Uterus (tissue), 4 donors: ENCODE data around the gene RPL39. TPM values are rescaled to one million over a fixed set of nuclear protein-coding genes. Genes with fewer than 3 reads are reported as not detected.
"Not testable (repeated sequence)": the region's sequence is repeated elsewhere in the genome, so short reads cannot be mapped to it uniquely, and the experiment has no call there.

ENCODE experiments used
- DNase-seq, 2 donors: peaks; one replicate each; pipeline ENCODE4 v3.0.0-alpha.2; 2019 to 2020
- H3K27ac ChIP-seq, 2 donors: fragments of 200-600 bp; sonication (generic); 1 replicate in 1 of 2; 2 replicates in 1 of 2; pipeline ENCODE4 v1.5.1; 2016 to 2018
- H3K27me3 ChIP-seq, 2 donors: fragments of 200-600 bp; sonication (generic); one replicate each; pipeline ENCODE4 v1.5.1; 2018 to 2019; ENCODE audit warnings: control low read depth in 1 of 2
- H3K36me3 ChIP-seq, 2 donors: fragments of 200-600 bp; sonication (generic); one replicate each; pipeline ENCODE4 v1.5.1; 2019; ENCODE audit warnings: control low read depth in 1 of 2
- H3K4me1 ChIP-seq, 2 donors: fragments of 200-600 bp; sonication (generic); one replicate each; pipeline ENCODE4 v1.5.1; 2018 to 2019; ENCODE audit warnings: control low read depth in 1 of 2
- H3K4me3 ChIP-seq, 2 donors: fragments of 200-600 bp; sonication (generic); 1 replicate in 1 of 2; 2 replicates in 1 of 2; pipeline ENCODE4 v1.5.1; 2018 to 2019; ENCODE audit warnings: mild to moderate bottlenecking in 1 of 2
- H3K9me3 ChIP-seq, 2 donors: fragments of 200-600 bp; sonication (generic); one replicate each; pipeline ENCODE4 v1.5.1; 2019; ENCODE audit warnings: control low read depth in 1 of 2
- CTCF ChIP-seq, 4 experiments: fragments of 200-600 bp in 2 of 4; fragments of 450-650 bp in 2 of 4; sonication (generic) in 2 of 4; IDR thresholded peaks; one replicate each; pipeline ENCODE4 v1.5.1; 2016 to 2019; ENCODE audit warnings: antibody characterized with exemption in 4 of 4, mild to moderate bottlenecking in 2 of 4, moderate library complexity in 1 of 4
- POLR2A ChIP-seq, 2 donors: fragments of 450-650 bp; IDR thresholded peaks; one replicate each; pipeline ENCODE4 v1.6.1; 2016; ENCODE audit warnings: antibody characterized with exemption in 2 of 2, mild to moderate bottlenecking in 1 of 2, moderate library complexity in 1 of 2
- intact Hi-C: fragments of 100-400 bp; cut with DNase I; formaldehyde crosslinking; loops from one replicate; pipeline ENCODE4 v1.15.1; 2023; ENCODE audit warnings: low total_unique reads
- total RNA-seq, 4 donors: library from RNA; depleted of rRNA in 3 of 4; stranded (reverse); fragments of >200 nt in 3 of 4; gene quantifications; one replicate each; pipeline versions ENCODE4 v1.1.0 to v1.2.4, GENCODE V29; 2014 to 2023
- donor health status: DM: yes; HTN: yes; CAD: no.

The RPL39 gene
- total RNA-seq, 4 donors from 2014 or later = 2,055 to 6,062 (median 3,711) TPM

- H3K27ac ChIP-seq = no peak overlapping the region
- TF ChIP-seq POLR2A (IDR thresholded peaks at IDR 0.05) (no peak), CTCF (IDR thresholded peaks at IDR 0.05) (no peak)
- no peak overlapping the region for H3K4me3 ChIP-seq
- intact Hi-C loops = no loop called here
- H3K4me1 ChIP-seq = no peaks in the 10 kb centered on the region
- no peaks in the 10 kb centered on the region for H3K9me3 ChIP-seq
- DNase-seq = no peak
- no peaks in the 10 kb centered on the region for H3K36me3 ChIP-seq
- no peaks in the 10 kb centered on the region for H3K27me3 ChIP-seq
Measured at GRCh38 chrX:119817130-119817690, 25.8 kb upstream of the RPL39 start.

GRCh38 chrX:119816300-119816699 lies 24.9 kb upstream of the RPL39 start:
- intact Hi-C loops = no loop called here
- H3K4me1 ChIP-seq = no peaks in the 10 kb centered on the region
- TF ChIP-seq POLR2A (IDR thresholded peaks at IDR 0.05) = no peak
- no peak for TF ChIP-seq CTCF (IDR thresholded peaks at IDR 0.05)
- no peak for DNase-seq
- no peaks in the 10 kb centered on the region for H3K27me3 ChIP-seq
- H3K9me3 ChIP-seq = no peaks in the 10 kb centered on the region
- no peak overlapping the region for H3K27ac ChIP-seq
- no peak overlapping the region for H3K4me3 ChIP-seq
- no peaks in the 10 kb centered on the region for H3K36me3 ChIP-seq

- Histone ChIP-seq H3K36me3 (no peaks in the 10 kb centered on the region), H3K27ac (no peak overlapping the region), H3K4me3 (no peak overlapping the region), H3K9me3 (no peaks in the 10 kb centered on the region), H3K27me3 (no peaks in the 10 kb centered on the region), H3K4me1 (no peaks in the 10 kb centered on the region)
- DNase-seq = no peak
- intact Hi-C loops = no loop called here
- no peak for TF ChIP-seq POLR2A (IDR thresholded peaks at IDR 0.05)
- TF ChIP-seq CTCF (IDR thresholded peaks at IDR 0.05) = no peak
Measured at GRCh38 chrX:119809185-119809666, 17.8 kb upstream of the RPL39 start.

GRCh38 chrX:119808461-119808860 lies 17.0 kb upstream of the RPL39 start:
- H3K36me3 ChIP-seq, DNase-seq, H3K9me3 ChIP-seq, H3K27me3 ChIP-seq, intact Hi-C loops, H3K4me3 ChIP-seq, H3K4me1 ChIP-seq, H3K27ac ChIP-seq: not testable (repeated sequence)

GRCh38 chrX:119802546-119802945 lies 11.1 kb upstream of the RPL39 start:
- H3K9me3 ChIP-seq = no peaks in the 10 kb centered on the region
- DNase-seq = no peak
- intact Hi-C loops = no loop called here
- TF ChIP-seq CTCF (IDR thresholded peaks at IDR 0.05) (no peak), POLR2A (IDR thresholded peaks at IDR 0.05) (no peak)
- no peaks in the 10 kb centered on the region for H3K4me1 ChIP-seq
- no peak overlapping the region for H3K4me3 ChIP-seq
- no peaks in the 10 kb centered on the region for H3K36me3 ChIP-seq
- H3K27ac ChIP-seq = no peak overlapping the region
- H3K27me3 ChIP-seq = no peaks in the 10 kb centered on the region
